Measurements from ENCODE around the gene ASTN2. TPM values are rescaled to one million over a fixed set of nuclear protein-coding genes. Genes with fewer than 3 reads are reported as not detected.

Gene ASTN2, protein sequence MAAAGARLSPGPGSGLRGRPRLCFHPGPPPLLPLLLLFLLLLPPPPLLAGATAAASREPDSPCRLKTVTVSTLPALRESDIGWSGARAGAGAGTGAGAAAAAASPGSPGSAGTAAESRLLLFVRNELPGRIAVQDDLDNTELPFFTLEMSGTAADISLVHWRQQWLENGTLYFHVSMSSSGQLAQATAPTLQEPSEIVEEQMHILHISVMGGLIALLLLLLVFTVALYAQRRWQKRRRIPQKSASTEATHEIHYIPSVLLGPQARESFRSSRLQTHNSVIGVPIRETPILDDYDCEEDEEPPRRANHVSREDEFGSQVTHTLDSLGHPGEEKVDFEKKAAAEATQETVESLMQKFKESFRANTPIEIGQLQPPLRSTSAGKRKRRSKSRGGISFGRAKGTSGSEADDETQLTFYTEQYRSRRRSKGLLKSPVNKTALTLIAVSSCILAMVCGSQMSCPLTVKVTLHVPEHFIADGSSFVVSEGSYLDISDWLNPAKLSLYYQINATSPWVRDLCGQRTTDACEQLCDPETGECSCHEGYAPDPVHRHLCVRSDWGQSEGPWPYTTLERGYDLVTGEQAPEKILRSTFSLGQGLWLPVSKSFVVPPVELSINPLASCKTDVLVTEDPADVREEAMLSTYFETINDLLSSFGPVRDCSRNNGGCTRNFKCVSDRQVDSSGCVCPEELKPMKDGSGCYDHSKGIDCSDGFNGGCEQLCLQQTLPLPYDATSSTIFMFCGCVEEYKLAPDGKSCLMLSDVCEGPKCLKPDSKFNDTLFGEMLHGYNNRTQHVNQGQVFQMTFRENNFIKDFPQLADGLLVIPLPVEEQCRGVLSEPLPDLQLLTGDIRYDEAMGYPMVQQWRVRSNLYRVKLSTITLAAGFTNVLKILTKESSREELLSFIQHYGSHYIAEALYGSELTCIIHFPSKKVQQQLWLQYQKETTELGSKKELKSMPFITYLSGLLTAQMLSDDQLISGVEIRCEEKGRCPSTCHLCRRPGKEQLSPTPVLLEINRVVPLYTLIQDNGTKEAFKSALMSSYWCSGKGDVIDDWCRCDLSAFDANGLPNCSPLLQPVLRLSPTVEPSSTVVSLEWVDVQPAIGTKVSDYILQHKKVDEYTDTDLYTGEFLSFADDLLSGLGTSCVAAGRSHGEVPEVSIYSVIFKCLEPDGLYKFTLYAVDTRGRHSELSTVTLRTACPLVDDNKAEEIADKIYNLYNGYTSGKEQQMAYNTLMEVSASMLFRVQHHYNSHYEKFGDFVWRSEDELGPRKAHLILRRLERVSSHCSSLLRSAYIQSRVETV (N-terminal part only)
- 3.1 TPM for total RNA-seq

DNA sequence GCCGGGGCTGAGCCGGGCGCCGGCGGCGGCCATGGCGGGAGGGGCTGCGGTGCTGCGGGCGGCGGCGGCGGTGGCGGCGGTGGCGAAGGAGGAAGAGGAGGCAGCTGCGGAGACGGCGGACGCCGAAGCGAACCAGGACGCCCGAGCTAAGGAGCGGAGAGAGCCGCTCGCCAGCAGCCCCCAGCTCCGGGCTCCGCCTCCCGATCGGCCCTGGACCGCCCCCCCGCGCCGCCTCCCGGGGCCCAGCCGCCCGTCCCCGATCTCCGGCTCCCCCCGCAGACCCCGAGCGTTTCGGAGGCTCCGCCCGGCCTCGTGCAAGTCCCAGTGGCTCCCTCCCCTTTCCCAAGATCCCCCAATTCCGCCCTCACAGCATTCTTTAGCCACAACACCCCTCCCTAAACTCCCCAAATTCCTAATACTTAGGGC, at the start of gene ASTN2:
Gene ASTN2 (minus strand): TSS at position 152 of the 426 bp plus-strand sequence. CDS start 119 bp downstream, at position 33.
- Histone ChIP-seq H3K9me3 (ENCODE audit: low read depth, low read length) (no peaks in the 10 kb centered on the region), H3K27me3 (ENCODE audit: insufficient read depth, low read length) (peaks cover 45% of the 10 kb centered on the region), H3K4me1 (ENCODE audit: insufficient read depth, low read length) (no peaks in the 10 kb centered on the region), H3K4me3 (ENCODE audit: low read length) (no peak within 1 kb of the TSS)

DNA sequence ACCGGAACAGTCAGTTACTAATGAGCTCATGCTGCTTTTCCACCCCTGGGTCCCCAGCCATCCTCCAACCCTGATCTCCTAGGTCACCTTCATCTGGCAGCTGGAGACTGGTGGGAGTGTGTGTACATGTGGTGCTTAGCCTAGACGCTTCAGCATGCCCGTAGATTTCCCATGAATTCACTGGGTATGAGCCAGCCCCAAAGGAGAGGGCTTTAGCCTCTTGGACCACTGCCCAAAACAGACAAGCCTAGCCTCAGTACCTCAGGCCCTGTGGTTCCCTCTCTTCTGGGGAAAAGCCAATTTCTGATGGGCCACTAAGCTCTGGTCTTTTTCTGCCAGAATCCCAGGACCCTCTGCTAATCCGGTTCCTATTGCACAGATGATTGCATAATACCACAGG, 48.0 kb upstream of the ASTN2 start:
- Histone ChIP-seq H3K4me3 (ENCODE audit: low read length) (no peak overlapping the region), H3K4me1 (ENCODE audit: insufficient read depth, low read length) (no peaks in the 10 kb centered on the region), H3K27me3 (ENCODE audit: insufficient read depth, low read length) (no peaks in the 10 kb centered on the region), H3K9me3 (ENCODE audit: low read depth, low read length) (no peaks in the 10 kb centered on the region)

DNA sequence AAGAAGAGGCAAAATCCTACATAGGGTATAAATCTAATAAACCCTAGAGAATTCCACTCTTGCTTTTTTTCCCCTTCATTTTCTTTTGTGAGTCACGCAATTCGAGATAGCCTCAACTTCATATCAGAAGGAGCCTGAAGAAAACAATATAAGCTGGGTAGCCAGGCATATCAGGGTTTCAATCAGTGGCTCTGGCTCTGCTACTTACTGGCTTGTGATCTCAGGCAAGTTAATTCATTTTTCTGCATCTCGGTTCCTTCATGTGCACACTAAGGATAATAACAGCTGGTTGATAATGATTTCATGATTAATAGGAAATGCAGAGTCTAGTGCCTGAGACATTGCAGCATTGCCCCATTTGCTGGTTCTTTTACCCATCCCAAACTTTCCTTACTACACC, 46.5 kb upstream of the ASTN2 start:
- Histone ChIP-seq H3K27me3 (ENCODE audit: insufficient read depth, low read length) (no peaks in the 10 kb centered on the region), H3K9me3 (ENCODE audit: low read depth, low read length) (no peaks in the 10 kb centered on the region)

DNA sequence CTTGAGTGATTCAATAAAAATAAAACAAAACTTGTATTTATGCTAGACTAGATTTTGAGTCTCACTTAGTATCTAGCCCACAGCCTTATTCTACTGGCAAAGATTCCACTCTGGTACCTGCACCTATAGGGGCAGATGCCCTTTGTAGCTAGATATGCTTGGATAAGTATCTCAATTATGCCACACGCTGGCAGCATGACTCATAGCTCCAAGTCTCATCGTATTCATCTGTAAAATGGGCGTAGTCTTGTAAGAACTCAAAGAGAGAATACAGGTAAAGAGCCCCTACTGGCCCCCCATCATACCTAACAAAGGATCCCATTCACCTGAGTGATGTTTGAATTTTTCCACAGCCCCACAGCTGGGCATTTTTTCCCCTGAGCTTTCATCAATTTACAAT, 45.9 kb upstream of the ASTN2 start:
- Histone ChIP-seq H3K9me3 (ENCODE audit: low read depth, low read length) (no peaks in the 10 kb centered on the region), H3K27me3 (ENCODE audit: insufficient read depth, low read length) (no peaks in the 10 kb centered on the region), H3K4me3 (ENCODE audit: low read length) (no peak overlapping the region), H3K4me1 (ENCODE audit: insufficient read depth, low read length) (no peaks in the 10 kb centered on the region)

More for the DNA sequence above, 46.5 kb upstream of the ASTN2 start:
- no peak overlapping the region for H3K4me3 ChIP-seq (ENCODE audit: low read length)
- no peaks in the 10 kb centered on the region for H3K4me1 ChIP-seq (ENCODE audit: insufficient read depth, low read length)

DNA sequence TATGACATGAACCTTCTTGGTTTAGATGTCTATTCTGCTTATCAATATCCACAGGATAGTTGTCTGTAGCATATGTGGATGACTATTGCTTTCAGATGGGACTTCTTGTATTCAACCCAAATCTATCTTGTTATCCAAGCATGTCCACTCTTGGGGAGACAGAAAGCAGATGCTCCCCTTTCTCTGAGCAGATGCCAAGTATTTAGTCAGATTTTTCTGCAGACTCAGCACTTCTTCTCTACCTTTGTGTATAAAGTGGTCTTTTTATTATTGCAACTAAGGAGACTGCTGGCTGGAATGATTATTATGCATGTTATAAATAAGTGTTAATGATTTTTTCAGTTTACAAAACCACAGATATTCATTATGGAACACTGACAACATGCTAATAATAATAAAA, 45.1 kb upstream of the ASTN2 start:
- no peaks in the 10 kb centered on the region for H3K4me1 ChIP-seq (ENCODE audit: insufficient read depth, low read length)

DNA sequence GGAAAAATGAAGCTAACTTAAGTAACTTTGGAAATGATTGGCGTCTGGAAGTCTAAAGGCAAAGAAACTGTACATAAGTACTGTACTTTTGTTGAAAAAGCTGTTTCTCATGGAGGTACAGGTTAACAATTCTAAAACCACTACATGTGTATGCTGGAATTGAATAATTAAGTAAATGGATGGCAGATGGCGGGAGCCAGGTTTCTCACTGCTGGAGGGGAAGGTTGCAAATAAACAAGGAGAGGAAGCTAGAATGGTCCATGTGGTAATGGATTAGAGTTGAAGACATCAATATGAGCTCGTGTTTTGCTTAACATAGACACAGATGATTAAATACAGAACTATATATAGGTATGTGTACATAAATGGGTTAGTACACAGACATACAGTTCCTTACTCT, 43.2 kb upstream of the ASTN2 start:
- Histone ChIP-seq H3K9me3 (ENCODE audit: low read depth, low read length) (no peaks in the 10 kb centered on the region), H3K4me1 (ENCODE audit: insufficient read depth, low read length) (no peaks in the 10 kb centered on the region), H3K27me3 (ENCODE audit: insufficient read depth, low read length) (no peaks in the 10 kb centered on the region), H3K4me3 (ENCODE audit: low read length) (no peak overlapping the region)

More for the DNA sequence above, 45.1 kb upstream of the ASTN2 start:
- Histone ChIP-seq H3K9me3 (ENCODE audit: low read depth, low read length) (no peaks in the 10 kb centered on the region), H3K4me3 (ENCODE audit: low read length) (no peak overlapping the region), H3K27me3 (ENCODE audit: insufficient read depth, low read length) (no peaks in the 10 kb centered on the region)

DNA sequence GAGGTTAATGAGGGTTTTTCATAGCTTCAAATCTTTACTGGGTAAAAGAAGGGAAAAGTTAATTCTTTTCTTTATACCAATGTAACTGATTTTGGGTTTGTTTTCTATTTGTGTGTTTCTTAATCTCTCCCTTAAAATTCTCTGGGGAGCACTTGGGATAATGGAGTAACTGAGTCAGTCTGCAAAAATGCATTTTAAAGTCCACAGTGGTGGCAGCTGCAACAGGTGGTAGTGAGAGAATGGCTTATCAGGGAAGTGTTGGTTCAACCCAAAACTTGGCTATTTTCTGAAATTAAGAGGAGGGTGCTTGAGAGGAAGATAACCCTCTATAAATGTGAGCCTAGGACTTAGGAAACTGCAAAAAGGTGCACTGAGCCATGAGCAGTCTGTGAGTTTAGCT, 39.9 kb upstream of the ASTN2 start:
- Histone ChIP-seq H3K9me3 (ENCODE audit: low read depth, low read length) (no peaks in the 10 kb centered on the region), H3K4me3 (ENCODE audit: low read length) (no peak overlapping the region), H3K4me1 (ENCODE audit: insufficient read depth, low read length) (no peaks in the 10 kb centered on the region), H3K27me3 (ENCODE audit: insufficient read depth, low read length) (no peaks in the 10 kb centered on the region)

DNA sequence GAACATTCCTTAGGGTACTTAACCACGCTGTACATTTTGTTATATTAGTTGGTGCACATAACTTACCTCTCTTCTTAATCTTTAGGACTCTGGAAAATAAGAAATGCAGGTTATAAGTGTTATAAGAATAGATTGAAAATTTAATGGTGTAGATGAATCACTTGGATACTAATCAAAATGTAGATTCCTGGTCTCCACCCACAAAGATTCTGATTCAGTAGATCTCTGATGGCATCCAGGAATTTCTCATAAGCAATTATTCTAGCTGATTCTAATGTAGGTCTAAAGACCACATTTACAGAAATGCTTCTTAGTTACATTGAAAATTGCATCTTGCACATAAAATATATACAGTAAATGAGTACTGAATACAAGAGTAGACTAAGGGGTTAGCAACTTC, 38.9 kb upstream of the ASTN2 start:
- no peaks in the 10 kb centered on the region for H3K4me1 ChIP-seq (ENCODE audit: insufficient read depth, low read length)
- no peaks in the 10 kb centered on the region for H3K9me3 ChIP-seq (ENCODE audit: low read depth, low read length)
- H3K27me3 ChIP-seq (ENCODE audit: insufficient read depth, low read length): no peaks in the 10 kb centered on the region
- no peak overlapping the region for H3K4me3 ChIP-seq (ENCODE audit: low read length)

DNA sequence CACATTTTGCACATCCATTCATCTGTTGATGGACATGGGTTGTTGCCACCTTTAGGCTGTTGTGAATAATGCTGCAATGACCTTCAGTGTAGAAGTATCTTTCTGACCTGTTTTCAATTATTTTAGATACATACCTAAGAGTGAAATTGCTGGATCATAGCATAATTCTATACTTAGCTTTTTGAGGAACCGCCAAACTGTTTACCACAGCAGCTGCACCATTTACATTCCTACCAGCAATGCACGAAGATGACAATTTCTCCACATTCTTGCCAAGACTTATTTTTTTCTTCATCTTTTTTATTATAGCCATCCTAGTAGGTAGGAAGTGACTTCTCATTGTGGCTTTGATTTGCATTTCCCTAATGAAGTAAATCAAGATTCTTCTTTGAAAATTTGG, 36.5 kb upstream of the ASTN2 start:
- H3K9me3 ChIP-seq (ENCODE audit: low read depth, low read length): no peaks in the 10 kb centered on the region
- H3K27me3 ChIP-seq (ENCODE audit: insufficient read depth, low read length): no peaks in the 10 kb centered on the region
- H3K4me3 ChIP-seq (ENCODE audit: low read length): no peak overlapping the region
- H3K4me1 ChIP-seq (ENCODE audit: insufficient read depth, low read length): no peaks in the 10 kb centered on the region

DNA sequence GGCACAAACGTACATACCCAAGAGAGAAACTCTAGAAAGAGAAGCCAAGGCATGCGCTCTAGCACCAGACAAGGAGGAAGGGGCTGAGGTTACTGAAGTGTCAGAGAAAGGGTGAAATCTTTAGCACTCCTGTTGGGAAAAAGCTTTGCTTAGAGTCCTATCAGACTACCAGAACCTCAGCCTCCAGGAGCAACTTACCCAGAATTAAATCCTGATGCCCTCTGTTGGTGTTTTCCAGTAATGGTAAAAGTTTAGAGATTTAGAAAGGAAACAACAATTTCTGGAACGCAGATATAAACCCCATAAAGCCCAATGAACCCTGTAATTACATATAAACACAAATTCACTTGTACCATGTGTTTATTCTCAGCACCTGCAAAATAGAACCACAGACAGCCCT, 33.2 kb upstream of the ASTN2 start:
- Histone ChIP-seq H3K4me3 (ENCODE audit: low read length) (no peak overlapping the region), H3K4me1 (ENCODE audit: insufficient read depth, low read length) (no peaks in the 10 kb centered on the region), H3K9me3 (ENCODE audit: low read depth, low read length) (no peaks in the 10 kb centered on the region), H3K27me3 (ENCODE audit: insufficient read depth, low read length) (no peaks in the 10 kb centered on the region)

DNA sequence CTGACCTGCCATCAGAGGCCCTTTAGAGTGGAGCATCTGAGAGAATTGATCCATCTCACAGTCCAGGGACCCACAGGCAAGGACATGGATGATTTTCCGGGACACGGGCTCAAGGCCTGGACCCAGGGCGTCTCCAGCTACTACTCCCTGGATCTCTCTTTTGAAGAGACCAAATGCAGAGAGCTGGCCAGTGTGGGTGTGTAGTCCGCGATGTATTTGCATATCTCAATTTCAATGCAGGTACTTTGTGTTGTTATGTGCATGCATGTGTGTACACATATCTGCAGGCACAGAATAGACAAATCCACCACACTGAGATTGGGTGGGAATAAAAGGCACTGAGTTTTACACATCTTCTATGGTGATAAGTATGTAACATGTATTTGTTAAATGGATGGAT, 30.8 kb upstream of the ASTN2 start:
- no peaks in the 10 kb centered on the region for H3K4me1 ChIP-seq (ENCODE audit: insufficient read depth, low read length)
- H3K4me3 ChIP-seq (ENCODE audit: low read length): no peak overlapping the region
- no peaks in the 10 kb centered on the region for H3K27me3 ChIP-seq (ENCODE audit: insufficient read depth, low read length)
- no peaks in the 10 kb centered on the region for H3K9me3 ChIP-seq (ENCODE audit: low read depth, low read length)

DNA sequence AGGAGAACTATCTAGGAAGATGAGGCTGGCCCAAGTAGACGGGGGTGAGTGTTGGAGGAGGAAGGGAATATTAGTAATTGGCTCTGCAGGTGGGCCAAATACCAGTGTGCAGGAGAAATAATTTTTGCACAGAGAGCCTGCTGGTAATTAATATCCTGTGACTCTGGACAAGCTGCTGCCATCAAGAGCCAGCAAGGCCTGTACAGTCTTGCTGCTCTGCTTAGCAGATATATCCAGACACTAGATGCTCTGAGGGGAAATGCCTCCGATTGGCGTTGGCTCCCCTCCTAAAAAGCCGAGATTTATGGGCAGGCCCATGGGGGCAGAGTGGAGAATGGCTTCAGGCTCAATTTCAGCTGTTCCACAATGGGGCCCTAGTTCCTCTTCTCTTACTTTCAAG, 29.6 kb upstream of the ASTN2 start:
- no peaks in the 10 kb centered on the region for H3K27me3 ChIP-seq (ENCODE audit: insufficient read depth, low read length)
- H3K4me3 ChIP-seq (ENCODE audit: low read length): no peak overlapping the region
- no peaks in the 10 kb centered on the region for H3K9me3 ChIP-seq (ENCODE audit: low read depth, low read length)
- no peaks in the 10 kb centered on the region for H3K4me1 ChIP-seq (ENCODE audit: insufficient read depth, low read length)

DNA sequence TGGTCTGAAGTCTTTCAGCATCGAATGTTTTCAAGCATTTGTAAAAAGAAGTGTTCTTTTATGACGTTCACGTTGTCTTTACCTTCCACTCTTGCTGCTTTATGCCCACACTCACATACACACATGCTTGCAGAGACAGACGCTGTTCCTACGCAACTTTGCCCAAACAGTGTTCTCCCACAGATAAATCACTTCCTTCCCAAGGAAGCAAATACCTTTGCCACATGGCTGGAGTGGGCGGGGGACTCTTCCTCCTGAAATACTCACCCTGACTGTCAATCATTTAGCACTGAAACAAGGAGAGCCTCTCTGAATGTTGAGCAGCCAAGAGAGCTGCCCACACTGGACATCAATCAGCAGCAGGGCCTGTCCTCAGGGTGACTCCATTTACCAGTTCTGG, 22.4 kb upstream of the ASTN2 start:
- Histone ChIP-seq H3K9me3 (ENCODE audit: low read depth, low read length) (no peaks in the 10 kb centered on the region), H3K4me3 (ENCODE audit: low read length) (no peak overlapping the region), H3K27me3 (ENCODE audit: insufficient read depth, low read length) (no peaks in the 10 kb centered on the region), H3K4me1 (ENCODE audit: insufficient read depth, low read length) (no peaks in the 10 kb centered on the region)

DNA sequence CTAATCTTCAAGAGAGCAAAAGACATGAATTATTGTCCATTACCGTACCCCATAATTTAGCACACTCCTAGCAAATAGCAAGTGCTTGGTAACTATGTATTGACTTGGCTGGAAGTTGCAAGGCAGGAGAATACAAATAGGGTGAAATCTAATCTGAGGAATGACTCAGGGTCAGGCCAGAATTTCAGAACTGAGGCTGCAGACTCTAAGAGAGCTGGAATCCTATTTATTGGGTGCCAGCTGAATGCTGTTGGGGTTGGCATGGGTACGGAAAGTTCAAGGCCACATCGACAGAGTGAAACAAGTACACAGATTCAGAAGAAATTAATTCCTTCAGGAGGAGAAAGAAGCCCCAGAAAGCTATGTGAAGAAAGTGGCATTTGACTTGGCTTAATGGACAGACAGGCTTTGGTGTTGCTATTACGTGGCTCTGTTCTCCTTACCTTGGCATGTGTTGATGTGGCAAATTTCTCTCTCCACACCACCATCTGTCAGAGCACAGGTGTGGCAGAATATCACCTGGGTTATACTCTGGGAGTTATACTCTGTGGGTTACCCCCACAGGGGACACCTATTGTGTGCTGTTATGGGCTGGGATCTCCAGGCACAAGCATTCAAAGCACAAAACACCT, 20.9 kb upstream of the ASTN2 start:
- Histone ChIP-seq H3K9me3 (ENCODE audit: low read depth, low read length) (no peaks in the 10 kb centered on the region), H3K4me1 (ENCODE audit: insufficient read depth, low read length) (no peaks in the 10 kb centered on the region), H3K27me3 (ENCODE audit: insufficient read depth, low read length) (no peaks in the 10 kb centered on the region), H3K4me3 (ENCODE audit: low read length) (no peak overlapping the region)

Measured in mononuclear cell (primary cell).